KMS-11 (cell line): ENCODE measurements around the gene ADCK2.
"Not testable (repeated sequence)": the region's sequence is repeated elsewhere in the genome, so short reads cannot be mapped to it uniquely, and the experiment has no call there.

ENCODE experiments used
- H2AFZ ChIP-seq: fragments of 200-600 bp; sonication (generic); 2 replicates; pipeline ENCODE4 v1.6.1; 2016; ENCODE audit warnings: antibody characterized with exemption, mixed run types, low read depth
- H3K27ac ChIP-seq: fragments of 200-600 bp; sonication (generic); 2 replicates; pipeline ENCODE4 v1.6.1; 2016; ENCODE audit warnings: mild to moderate bottlenecking, mixed run types
- H3K27me3 ChIP-seq: fragments of 200-600 bp; sonication (generic); 2 replicates; pipeline ENCODE4 v1.6.1; 2017; ENCODE audit warnings: mild to moderate bottlenecking, low read depth, mixed run types, moderate library complexity; ENCODE audit not compliant: insufficient read depth
- H3K36me3 ChIP-seq: fragments of 200-600 bp; sonication (generic); 2 replicates; pipeline ENCODE4 v1.6.1; 2017; ENCODE audit warnings: mild to moderate bottlenecking, mixed run types; ENCODE audit not compliant: insufficient read depth
- H3K4me1 ChIP-seq: fragments of 200-600 bp; sonication (generic); 2 replicates; pipeline ENCODE4 v1.6.1; 2016; ENCODE audit warnings: mild to moderate bottlenecking, low read depth, mixed run types; ENCODE audit not compliant: poor library complexity, severe bottlenecking
- H3K4me2 ChIP-seq: fragments of 200-600 bp; sonication (generic); 2 replicates; pipeline ENCODE4 v1.7.0; 2016; ENCODE audit warnings: mild to moderate bottlenecking, mixed run types
- H3K4me3 ChIP-seq: fragments of 200-600 bp; sonication (generic); IDR thresholded peaks from 2 replicates; pipeline ENCODE4 v1.6.1; 2017; ENCODE audit warnings: low read depth, low read length, mixed read lengths; ENCODE audit not compliant: insufficient read depth
- H3K79me2 ChIP-seq: fragments of 200-600 bp; sonication (generic); 2 replicates; pipeline ENCODE4 v1.6.1; 2016; ENCODE audit warnings: low read depth, mixed run types; ENCODE audit not compliant: insufficient read depth
- H3K9ac ChIP-seq: fragments of 200-600 bp; sonication (generic); 2 replicates; pipeline ENCODE4 v1.6.1; 2016; ENCODE audit warnings: mild to moderate bottlenecking, mixed run types
- H4K20me1 ChIP-seq: fragments of 200-600 bp; sonication (generic); 2 replicates; pipeline ENCODE4 v1.6.1; 2016; ENCODE audit warnings: mild to moderate bottlenecking, mixed run types; ENCODE audit not compliant: insufficient read depth
- TF ChIP-seq, protein P1 (sequence below): fragments of 200-600 bp; sonication (generic); conservative IDR thresholded peaks from 2 replicates; pipeline ENCODE4 v1.6.1; 2017; ENCODE audit warnings: low read depth, mild to moderate bottlenecking, antibody characterized with exemption, low read length, moderate library complexity, mixed read lengths

Gene ADCK2, protein sequence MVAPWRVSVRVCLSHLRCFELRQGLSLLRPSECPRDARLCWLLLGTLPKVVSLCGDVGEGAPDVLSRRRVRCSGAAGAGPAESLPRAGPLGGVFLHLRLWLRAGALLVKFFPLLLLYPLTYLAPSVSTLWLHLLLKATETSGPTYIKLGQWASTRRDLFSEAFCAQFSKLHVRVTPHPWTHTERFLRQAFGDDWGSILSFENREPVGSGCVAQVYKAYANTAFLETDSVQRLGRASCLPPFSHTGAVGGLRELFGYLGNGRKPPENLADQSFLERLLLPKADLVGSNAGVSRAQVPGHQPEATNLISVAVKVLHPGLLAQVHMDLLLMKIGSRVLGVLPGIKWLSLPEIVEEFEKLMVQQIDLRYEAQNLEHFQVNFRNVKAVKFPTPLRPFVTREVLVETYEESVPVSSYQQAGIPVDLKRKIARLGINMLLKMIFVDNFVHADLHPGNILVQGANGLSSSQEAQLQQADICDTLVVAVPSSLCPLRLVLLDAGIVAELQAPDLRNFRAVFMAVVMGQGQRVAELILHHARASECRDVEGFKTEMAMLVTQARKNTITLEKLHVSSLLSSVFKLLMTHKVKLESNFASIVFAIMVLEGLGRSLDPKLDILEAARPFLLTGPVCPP

DNA sequence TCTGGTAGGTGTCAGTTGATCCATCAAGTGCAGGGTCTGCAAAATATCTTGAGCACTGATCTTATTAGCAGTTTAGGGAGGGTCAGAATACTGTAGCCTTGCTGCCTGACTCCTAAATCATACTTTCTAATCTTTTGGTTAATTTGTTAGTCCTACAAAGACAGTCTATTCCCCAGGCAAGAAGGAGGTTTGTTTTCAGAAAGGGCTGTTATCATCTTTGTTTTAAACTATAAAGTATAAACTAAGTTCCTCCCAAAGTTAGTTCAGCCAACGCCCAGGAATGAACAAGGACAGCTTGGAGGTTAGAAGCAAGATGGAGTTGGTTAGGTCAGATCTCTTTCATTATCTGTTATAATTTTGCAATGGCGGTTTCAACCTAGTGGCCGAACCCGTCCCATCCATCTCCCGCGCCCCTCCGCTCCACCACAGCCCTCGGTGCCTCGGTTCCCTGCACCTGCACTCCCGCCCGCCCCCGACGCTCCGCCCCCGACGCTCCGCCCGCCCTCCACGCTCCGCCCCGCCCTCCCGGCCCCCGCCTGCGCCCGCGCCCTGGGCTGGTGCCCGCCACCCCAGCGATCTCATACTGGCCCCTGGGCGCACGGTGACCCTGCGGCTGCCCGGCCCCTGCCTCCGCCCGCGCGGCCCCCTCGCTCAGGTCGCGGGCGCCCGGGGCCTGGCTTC lies at the start of gene ADCK2:
Gene ADCK2, plus strand, starts transcription at position 564 of the 681 bp plus-strand sequence. CDS start 386 bp downstream, outside the sequence.
- Histone ChIP-seq H3K27ac (peak within 1 kb of the TSS; percentile 47), H3K79me2 (no peaks in the 10 kb centered on the region), H3K36me3 (no peaks in the 10 kb centered on the region), H3K4me2 (peak within 1 kb of the TSS; percentile 62), H3K4me1 (peaks cover 28% of the 10 kb centered on the region), H3K9ac (peak within 1 kb of the TSS; percentile 79), H3K27me3 (no peaks in the 10 kb centered on the region), H4K20me1 (no peaks in the 10 kb centered on the region), H2AFZ (peak within 1 kb of the TSS; percentile 81), H3K4me3 (no peak within 1 kb of the TSS)
- TF ChIP-seq, protein P1, sequence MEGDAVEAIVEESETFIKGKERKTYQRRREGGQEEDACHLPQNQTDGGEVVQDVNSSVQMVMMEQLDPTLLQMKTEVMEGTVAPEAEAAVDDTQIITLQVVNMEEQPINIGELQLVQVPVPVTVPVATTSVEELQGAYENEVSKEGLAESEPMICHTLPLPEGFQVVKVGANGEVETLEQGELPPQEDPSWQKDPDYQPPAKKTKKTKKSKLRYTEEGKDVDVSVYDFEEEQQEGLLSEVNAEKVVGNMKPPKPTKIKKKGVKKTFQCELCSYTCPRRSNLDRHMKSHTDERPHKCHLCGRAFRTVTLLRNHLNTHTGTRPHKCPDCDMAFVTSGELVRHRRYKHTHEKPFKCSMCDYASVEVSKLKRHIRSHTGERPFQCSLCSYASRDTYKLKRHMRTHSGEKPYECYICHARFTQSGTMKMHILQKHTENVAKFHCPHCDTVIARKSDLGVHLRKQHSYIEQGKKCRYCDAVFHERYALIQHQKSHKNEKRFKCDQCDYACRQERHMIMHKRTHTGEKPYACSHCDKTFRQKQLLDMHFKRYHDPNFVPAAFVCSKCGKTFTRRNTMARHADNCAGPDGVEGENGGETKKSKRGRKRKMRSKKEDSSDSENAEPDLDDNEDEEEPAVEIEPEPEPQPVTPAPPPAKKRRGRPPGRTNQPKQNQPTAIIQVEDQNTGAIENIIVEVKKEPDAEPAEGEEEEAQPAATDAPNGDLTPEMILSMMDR = no peak

DNA sequence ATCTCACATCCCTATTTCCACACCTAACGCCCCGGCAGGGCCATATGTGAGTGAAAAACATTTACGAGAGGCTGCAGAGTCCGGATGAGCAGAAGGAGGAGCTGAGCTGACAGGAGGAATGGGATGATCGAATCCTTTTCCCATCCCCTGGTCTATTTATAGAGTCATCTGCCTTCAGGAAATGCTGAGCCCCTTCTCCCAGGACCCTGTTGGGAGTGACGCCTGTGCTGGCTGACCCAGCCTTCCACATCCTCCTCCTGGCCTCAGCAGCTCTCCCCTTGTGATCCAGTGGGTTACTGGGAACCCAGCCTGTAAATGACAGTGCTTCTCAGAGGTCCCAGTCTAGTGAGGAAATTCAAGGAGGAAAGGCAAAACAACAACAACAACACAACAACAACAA lies 48.8 kb upstream of the ADCK2 start:
- no peak overlapping the region for H3K4me3 ChIP-seq
- H2AFZ ChIP-seq = no peak overlapping the region
- TF ChIP-seq, protein P1 = no peak
- H3K27ac ChIP-seq = no peak overlapping the region
- H3K4me1 ChIP-seq = peaks cover 3% of the 10 kb centered on the region
- no peaks in the 10 kb centered on the region for H3K36me3 ChIP-seq
- H3K4me2 ChIP-seq = no peak overlapping the region
- no peak overlapping the region for H3K9ac ChIP-seq
- no peaks in the 10 kb centered on the region for H4K20me1 ChIP-seq
- no peaks in the 10 kb centered on the region for H3K27me3 ChIP-seq
- no peaks in the 10 kb centered on the region for H3K79me2 ChIP-seq

DNA sequence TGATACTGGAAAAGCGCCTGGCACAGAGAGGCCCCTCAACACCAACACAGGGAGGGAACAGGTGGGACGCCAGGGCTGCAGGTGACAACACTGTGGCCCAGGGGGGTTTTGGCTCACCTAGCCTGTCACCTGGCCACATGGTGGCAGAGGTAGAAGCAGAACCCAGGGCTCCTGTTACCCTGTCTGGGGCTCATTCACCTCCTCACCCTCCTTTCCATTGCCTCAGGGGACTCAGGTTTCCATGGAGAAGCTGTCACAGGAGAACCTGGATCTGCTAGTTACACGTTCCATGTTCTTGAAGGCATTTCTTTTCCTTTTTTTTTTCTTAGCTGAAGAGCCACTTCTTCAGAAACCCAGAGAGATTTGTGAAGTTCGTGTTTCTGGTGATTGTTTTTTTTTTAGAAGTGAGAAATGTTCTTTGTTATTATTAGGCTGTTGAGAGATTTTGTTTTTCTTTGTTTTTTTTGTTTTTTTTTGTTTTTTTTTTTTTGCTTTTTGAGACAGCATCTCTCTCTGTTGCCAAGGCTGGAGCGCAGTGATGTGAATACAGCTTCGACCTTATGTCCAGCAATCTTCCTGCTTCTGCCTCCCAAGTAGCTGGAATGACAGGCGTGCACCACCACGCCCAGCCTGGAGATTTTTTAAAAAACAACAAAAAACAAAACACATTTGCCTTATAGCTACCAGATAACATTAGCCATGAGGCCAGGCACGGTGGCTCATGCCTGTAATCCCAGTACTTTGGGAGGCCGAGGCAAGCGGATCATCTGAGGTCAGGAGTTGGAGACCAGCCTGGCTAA lies 48.2 kb upstream of the ADCK2 start:
- H3K79me2 ChIP-seq = no peaks in the 10 kb centered on the region
- no peak overlapping the region for H3K4me2 ChIP-seq
- no peak overlapping the region for H3K9ac ChIP-seq
- H3K27ac ChIP-seq = no peak overlapping the region
- no peaks in the 10 kb centered on the region for H3K36me3 ChIP-seq
- peaks cover 3% of the 10 kb centered on the region for H3K4me1 ChIP-seq
- TF ChIP-seq, protein P1 = no peak
- no peak overlapping the region for H2AFZ ChIP-seq
- no peaks in the 10 kb centered on the region for H3K27me3 ChIP-seq
- H3K4me3 ChIP-seq = no peak overlapping the region
- no peaks in the 10 kb centered on the region for H4K20me1 ChIP-seq

DNA sequence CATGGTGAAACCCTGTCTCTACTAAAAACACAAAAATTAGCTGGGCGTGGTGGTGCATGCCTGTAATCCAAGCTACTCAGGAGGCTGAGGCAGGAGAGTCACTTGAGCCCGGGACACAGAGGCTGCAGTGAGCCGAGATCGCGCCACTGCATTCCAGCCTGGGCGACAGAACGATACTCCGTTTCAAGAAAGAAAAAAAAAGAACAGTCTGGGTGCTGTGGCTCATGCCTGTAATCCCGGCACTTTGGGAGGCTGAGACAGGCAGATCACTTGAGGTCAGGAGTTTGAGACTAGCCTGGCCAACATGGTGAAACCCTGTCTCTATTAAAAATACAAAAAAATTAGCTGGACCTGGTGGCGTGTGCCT lies 47.6 kb upstream of the ADCK2 start:
- H3K9ac ChIP-seq, H4K20me1 ChIP-seq, H3K4me3 ChIP-seq, H3K27me3 ChIP-seq, H3K36me3 ChIP-seq, H3K4me2 ChIP-seq, H3K79me2 ChIP-seq, H2AFZ ChIP-seq, H3K27ac ChIP-seq, H3K4me1 ChIP-seq: not testable (repeated sequence)
